Mesenchymal stem cell (in vitro differentiated cells and primary cell): Measurements from ENCODE around the gene WWP2.
"Not testable (repeated sequence)": the region's sequence is repeated elsewhere in the genome, so short reads cannot be mapped to it uniquely, and the experiment has no call there.

Source experiments
- DNase-seq: peaks from one replicate; pipeline ENCODE4 v3.0.0-alpha.2; 2013
- H2AFZ ChIP-seq: one replicate; pipeline ENCODE4 v1.6.1; 2013; ENCODE audit warnings: low read depth, mild to moderate bottlenecking, control low read depth, inconsistent platforms, low read length, moderate library complexity
- H2AK5ac ChIP-seq: 2 replicates; pipeline ENCODE4 v1.6.1; 2013; ENCODE audit warnings: low read length, moderate library complexity, mild to moderate bottlenecking, inconsistent platforms; ENCODE audit not compliant: severe bottlenecking
- H2BK120ac ChIP-seq: one replicate; pipeline ENCODE4 v1.6.1; 2013; ENCODE audit warnings: low read depth, mild to moderate bottlenecking, inconsistent platforms, low read length, moderate library complexity
- H2BK12ac ChIP-seq, 2 experiments: one replicate each; pipeline ENCODE4 v1.6.1; 2013; ENCODE audit warnings: inconsistent platforms in 2 of 2, low read length in 2 of 2, mild to moderate bottlenecking in 2 of 2, moderate library complexity in 2 of 2, control low read depth in 1 of 2
- H2BK15ac ChIP-seq: one replicate; pipeline ENCODE4 v1.6.1; 2013; ENCODE audit warnings: mild to moderate bottlenecking, low read depth, inconsistent platforms; ENCODE audit not compliant: poor library complexity, severe bottlenecking
- H2BK5ac ChIP-seq: 2 replicates; pipeline ENCODE4 v1.6.1; 2013; ENCODE audit warnings: low read depth, mild to moderate bottlenecking, low read length, control low read depth, inconsistent platforms; ENCODE audit not compliant: poor library complexity, severe bottlenecking
- H3K14ac ChIP-seq, 2 experiments: one replicate each; pipeline ENCODE4 v1.6.1; 2013; ENCODE audit warnings: inconsistent platforms in 2 of 2, low read length in 2 of 2, control low read depth in 1 of 2, mild to moderate bottlenecking in 1 of 2, moderate library complexity in 1 of 2
- H3K18ac ChIP-seq, 2 experiments: one replicate each; pipeline ENCODE4 v1.6.1; 2013; ENCODE audit warnings: inconsistent platforms in 2 of 2, low read length in 2 of 2, control low read depth in 1 of 2, low read depth in 1 of 2, mild to moderate bottlenecking in 1 of 2
- H3K23ac ChIP-seq, 2 experiments: one replicate each; pipeline ENCODE4 v1.6.1; 2013; ENCODE audit warnings: inconsistent platforms in 2 of 2, low read length in 2 of 2, mild to moderate bottlenecking in 2 of 2, moderate library complexity in 2 of 2, control low read depth in 1 of 2
- H3K27ac ChIP-seq: 2 replicates; pipeline ENCODE4 v1.5.1; 2013; ENCODE audit warnings: mild to moderate bottlenecking, moderate library complexity, low read length, control low read depth, inconsistent platforms; ENCODE audit not compliant: poor library complexity, severe bottlenecking
- H3K27me3 ChIP-seq, 2 experiments: 2 replicates each; pipeline versions ENCODE4 v1.6.1 to v1.7.0; 2013; ENCODE audit warnings: low read length in 2 of 2, mild to moderate bottlenecking in 2 of 2, moderate library complexity in 2 of 2, control low read depth in 1 of 2, inconsistent platforms in 1 of 2; ENCODE audit not compliant: control insufficient read depth in 1 of 2, insufficient read depth in 1 of 2
- H3K36me3 ChIP-seq, 2 experiments: 2 replicates each; pipeline versions ENCODE4 v1.6.1 to v1.7.0; 2013; ENCODE audit warnings: low read length in 2 of 2, control low read depth in 1 of 2, inconsistent platforms in 1 of 2, low read depth in 1 of 2, mild to moderate bottlenecking in 1 of 2; ENCODE audit not compliant: insufficient read depth in 2 of 2, control insufficient read depth in 1 of 2
- H3K4ac ChIP-seq, 2 experiments: one replicate each; pipeline ENCODE4 v1.6.1; 2013; ENCODE audit warnings: inconsistent platforms in 2 of 2, low read length in 2 of 2, mild to moderate bottlenecking in 2 of 2, moderate library complexity in 2 of 2, control low read depth in 1 of 2, low read depth in 1 of 2
- H3K4me1 ChIP-seq: 2 replicates; pipeline ENCODE4 v1.6.1; 2013; ENCODE audit warnings: low read depth, low read length, control low read depth; ENCODE audit not compliant: control insufficient read depth, insufficient read depth
- H3K4me2 ChIP-seq: 2 replicates; pipeline ENCODE4 v1.6.1; 2013; ENCODE audit warnings: low read length, mild to moderate bottlenecking, inconsistent platforms; ENCODE audit not compliant: poor library complexity, severe bottlenecking
- H3K4me3 ChIP-seq, 2 experiments: 2 replicates each; pipeline versions ENCODE4 v1.5.1 to v1.7.0; 2013; ENCODE audit warnings: low read length in 2 of 2, mild to moderate bottlenecking in 2 of 2, control low read depth in 1 of 2, low read depth in 1 of 2; ENCODE audit not compliant: insufficient read depth in 1 of 2
- H3K79me1 ChIP-seq: replicated peaks from 2 replicates; pipeline ENCODE4 v1.6.1; 2013; ENCODE audit warnings: mild to moderate bottlenecking, control low read depth, low read length, inconsistent platforms; ENCODE audit not compliant: poor library complexity, severe bottlenecking
- H3K9ac ChIP-seq: 2 replicates; pipeline ENCODE4 v1.7.0; 2013; ENCODE audit warnings: mild to moderate bottlenecking, low read length, moderate library complexity
- H3K9me3 ChIP-seq: 2 replicates; pipeline ENCODE4 v1.7.0; 2013; ENCODE audit warnings: mild to moderate bottlenecking, low read length; ENCODE audit not compliant: control insufficient read depth
- H4K8ac ChIP-seq: one replicate; pipeline ENCODE4 v1.6.1; 2013; ENCODE audit warnings: inconsistent platforms, mild to moderate bottlenecking, low read length, moderate library complexity
- H4K91ac ChIP-seq: one replicate; pipeline ENCODE4 v1.6.1; 2013; ENCODE audit warnings: mild to moderate bottlenecking, low read length, inconsistent platforms
- WGBS: methylation state at CpG from one replicate; pipeline ENCODE4 v1.1.7; 2013; ENCODE audit warnings: mixed read lengths; 5-methylcytosine and 5-hydroxymethylcytosine counted together

WWP2 gene

DNA sequence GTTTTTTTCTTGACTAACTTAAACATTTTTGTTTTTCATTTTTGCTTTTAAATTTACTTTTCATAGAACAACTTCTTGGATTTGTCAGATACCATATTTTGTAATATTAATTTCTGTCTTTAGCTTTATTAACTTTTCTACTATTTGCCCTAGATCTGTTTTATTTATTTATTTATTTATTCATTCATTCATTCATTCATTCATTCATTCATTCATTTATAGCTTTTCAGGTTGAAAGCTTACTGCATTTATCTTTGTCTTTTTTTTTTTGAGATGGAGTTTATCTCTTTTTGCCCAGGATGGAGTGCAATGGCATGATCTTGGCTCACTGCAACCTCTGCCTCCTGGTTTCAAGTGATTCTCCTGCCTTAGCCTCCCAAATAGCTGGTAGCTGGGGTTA lies 44.6 kb downstream of the WWP2 start:
- not testable (repeated sequence) for H2BK15ac ChIP-seq, H3K4ac ChIP-seq, H2AK5ac ChIP-seq, H2BK12ac ChIP-seq, H3K4me3 ChIP-seq, H4K91ac ChIP-seq, H3K14ac ChIP-seq, H3K27ac ChIP-seq, DNase-seq, H3K18ac ChIP-seq, H3K27me3 ChIP-seq, H2BK120ac ChIP-seq, H3K9me3 ChIP-seq, H4K8ac ChIP-seq, H2AFZ ChIP-seq, H3K79me1 ChIP-seq, H3K4me2 ChIP-seq, H3K4me1 ChIP-seq, H3K23ac ChIP-seq, H3K9ac ChIP-seq, H2BK5ac ChIP-seq
- H3K36me3 ChIP-seq: peaks cover 8 to 10% of the 10 kb centered on the region in 2 experiments

DNA sequence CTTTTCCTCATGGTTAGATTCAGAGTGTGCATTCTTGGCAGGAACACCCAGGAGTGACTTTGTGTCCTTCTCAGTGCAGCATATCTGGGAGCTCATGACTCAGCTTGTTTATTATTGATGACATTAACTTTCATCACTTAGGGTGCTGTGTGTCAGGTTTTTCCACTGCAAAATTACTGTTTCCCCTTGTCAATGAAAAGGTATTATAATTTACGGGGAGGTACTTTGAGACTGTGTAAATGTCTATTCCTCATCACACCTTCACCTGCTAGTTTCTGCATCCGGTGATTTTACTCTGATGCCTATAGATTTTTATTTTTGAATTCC lies 50.5 kb downstream of the WWP2 start:
- H3K9ac ChIP-seq: no peak overlapping the region
- H3K4me2 ChIP-seq: no peak overlapping the region
- H3K14ac ChIP-seq: no peak overlapping the region
- H3K4me3 ChIP-seq: no peak overlapping the region
- H2BK15ac ChIP-seq: no peak overlapping the region
- no peak overlapping the region for H4K91ac ChIP-seq
- peaks cover 11% of the 10 kb centered on the region for H3K79me1 ChIP-seq
- H2BK120ac ChIP-seq: no peak overlapping the region
- H3K23ac ChIP-seq: no peak overlapping the region
- no peaks in the 10 kb centered on the region for H3K4me1 ChIP-seq
- H2BK5ac ChIP-seq: no peak overlapping the region
- peaks cover 12% of the 10 kb centered on the region in 2 experiments for H3K36me3 ChIP-seq
- H2AFZ ChIP-seq: no peak overlapping the region
- no peak overlapping the region for H2BK12ac ChIP-seq
- H4K8ac ChIP-seq: no peak overlapping the region
- no CpG with 5 or more reads among the region's 2 CpGs for WGBS
- H2AK5ac ChIP-seq: no peak overlapping the region
- H3K27me3 ChIP-seq: no peaks in the 10 kb centered on the region
- peaks cover 3% of the 10 kb centered on the region for H3K9me3 ChIP-seq
- no peak overlapping the region for H3K27ac ChIP-seq
- no peak overlapping the region for H3K18ac ChIP-seq
- H3K4ac ChIP-seq: no peak overlapping the region
- DNase-seq: no peak

DNA sequence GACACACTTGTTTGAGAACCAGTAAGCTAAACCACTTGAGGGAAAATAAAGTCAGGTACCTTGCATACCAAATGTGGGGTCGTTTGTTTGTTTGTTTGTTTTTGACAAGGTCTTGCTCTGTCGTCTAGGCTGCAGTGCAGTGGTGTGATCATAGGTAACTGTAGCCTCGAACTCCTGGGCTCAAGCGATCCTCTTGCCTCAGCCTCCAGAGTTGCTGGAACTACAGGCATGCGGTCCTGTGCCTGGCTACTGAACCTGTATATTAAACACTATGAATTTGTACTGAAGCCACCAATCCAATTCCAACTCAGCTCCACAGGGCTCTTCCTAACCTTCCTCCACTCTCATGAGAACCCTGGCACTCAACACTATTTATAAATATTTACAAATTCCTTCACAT lies 51.9 kb downstream of the WWP2 start:
- Histone ChIP-seq H3K18ac (no peak overlapping the region), H3K14ac (no peak overlapping the region), H3K23ac (no peak overlapping the region), H2AK5ac (no peak overlapping the region), H3K27ac (no peak overlapping the region), H4K8ac (no peak overlapping the region), H3K9ac (no peak overlapping the region), H2BK12ac (no peak overlapping the region), H3K27me3 (no peaks in the 10 kb centered on the region), H3K4me2 (no peak overlapping the region), H4K91ac (no peak overlapping the region), H2AFZ (no peak overlapping the region), H3K4ac (no peak overlapping the region), H3K9me3 (peaks cover 3% of the 10 kb centered on the region), H3K4me3 (no peak overlapping the region), H3K79me1 (peaks cover 9% of the 10 kb centered on the region), H2BK120ac (no peak overlapping the region), H2BK15ac (no peak overlapping the region), H2BK5ac (no peak overlapping the region), H3K36me3 (peaks cover 9 to 13% of the 10 kb centered on the region in 2 experiments), H3K4me1 (no peaks in the 10 kb centered on the region)
- DNase-seq: no peak
- WGBS: 89% methylated on average over 5 of the region's 5 CpGs

DNA sequence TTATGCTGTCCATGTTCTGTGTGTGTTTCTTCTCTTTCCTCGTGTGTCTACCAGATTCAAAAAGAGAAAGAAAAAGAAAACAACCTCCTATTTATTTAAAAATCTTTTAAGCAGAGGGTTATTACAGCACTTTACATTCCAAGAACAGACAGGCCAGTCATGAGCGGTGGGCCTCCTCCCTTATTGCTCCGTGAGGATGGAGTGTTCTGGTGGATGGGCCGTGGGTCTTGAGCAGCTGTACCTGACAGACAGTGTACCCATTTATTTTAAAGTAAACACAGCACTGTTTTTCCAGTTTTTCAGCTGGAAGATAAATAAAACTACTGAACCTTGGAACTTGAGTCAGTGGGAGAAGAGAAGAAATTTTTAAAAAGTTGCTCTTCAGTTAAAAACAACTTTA lies 52.4 kb downstream of the WWP2 start:
- no peak overlapping the region for H3K18ac ChIP-seq
- peaks cover 8% of the 10 kb centered on the region for H3K79me1 ChIP-seq
- H3K36me3 ChIP-seq: peaks cover 9 to 13% of the 10 kb centered on the region in 2 experiments
- H3K27me3 ChIP-seq: no peaks in the 10 kb centered on the region
- no peak overlapping the region for H2AFZ ChIP-seq
- no peak overlapping the region for H2BK12ac ChIP-seq
- H3K4me2 ChIP-seq: no peak overlapping the region
- H3K9me3 ChIP-seq: peaks cover 3% of the 10 kb centered on the region
- no peak overlapping the region for H3K4ac ChIP-seq
- no peak overlapping the region for H3K23ac ChIP-seq
- no peak overlapping the region for H2BK15ac ChIP-seq
- H4K8ac ChIP-seq: no peak overlapping the region
- no peaks in the 10 kb centered on the region for H3K4me1 ChIP-seq
- no peak for DNase-seq
- 100% methylated on average over 1 of the region's 4 CpGs for WGBS
- H2BK120ac ChIP-seq: no peak overlapping the region
- H3K27ac ChIP-seq: no peak overlapping the region
- no peak overlapping the region for H2AK5ac ChIP-seq
- no peak overlapping the region for H2BK5ac ChIP-seq
- H3K4me3 ChIP-seq: no peak overlapping the region
- H3K14ac ChIP-seq: no peak overlapping the region
- H3K9ac ChIP-seq: no peak overlapping the region
- H4K91ac ChIP-seq: no peak overlapping the region
